HFF-Myc (cell line): ENCODE measurements around the gene IL2RA.
A peak's percentile ranks its signal among the peaks of the same experiment; 100 is the strongest.
"Not testable (repeated sequence)": the region's sequence is repeated elsewhere in the genome, so short reads cannot be mapped to it uniquely, and the experiment has no call there.

Experiments
- DNase-seq: peaks from one replicate; pipeline ENCODE4 v3.0.0-alpha.2; 2011; ENCODE audit warnings: low read depth; ENCODE audit errors: extremely low read depth
- H3K4me3 ChIP-seq: replicated peaks from 2 replicates; pipeline ENCODE4 v1.5.1; 2011; ENCODE audit warnings: low read depth, mild to moderate bottlenecking, control low read depth, low read length
- TF ChIP-seq, protein P1 (sequence below): IDR thresholded peaks from 2 replicates; pipeline ENCODE4 v1.5.1; 2012; ENCODE audit warnings: mild to moderate bottlenecking, low read depth, low read length, control low read depth; ENCODE audit errors: missing control alignments

IL2RA gene

DNA sequence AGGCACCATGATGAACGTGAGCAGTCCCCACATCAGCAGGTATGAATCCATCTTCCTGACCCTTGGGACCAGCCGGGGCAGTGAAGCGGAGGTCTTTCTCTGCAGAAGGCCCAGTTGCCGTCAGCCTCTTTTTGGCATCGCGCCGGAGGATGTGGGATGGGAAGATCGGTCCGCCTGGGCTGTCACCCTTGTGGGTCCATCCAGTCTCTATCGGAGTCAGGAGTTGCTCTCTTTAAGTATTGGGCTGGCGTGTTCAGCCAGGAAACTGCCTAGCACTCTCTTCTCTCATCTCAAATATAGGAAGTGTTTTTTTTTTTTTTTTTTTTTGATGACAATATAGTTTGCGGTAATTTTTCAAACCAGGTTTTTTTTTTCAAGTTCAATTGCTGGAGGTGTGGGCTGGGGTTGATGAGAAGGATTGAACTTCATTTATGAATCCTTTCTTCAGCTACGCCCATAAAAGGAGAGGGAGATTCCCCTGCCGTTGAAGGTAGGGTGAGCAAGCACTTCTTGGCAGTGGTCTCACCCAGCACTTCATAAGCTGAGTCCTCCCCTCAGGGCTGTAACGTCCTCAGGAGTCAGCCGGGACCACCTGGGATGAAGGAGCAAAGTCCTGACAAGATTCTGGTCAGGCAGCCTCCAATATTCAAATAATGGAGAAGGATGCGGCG, at the start of gene IL2RA:
Gene IL2RA (minus strand): TSS at position 267 of the 671 bp plus-strand sequence. CDS start 216 bp downstream, at position 51.
- H3K4me3 ChIP-seq, result no peak within 1 kb of the TSS
- TF ChIP-seq, protein P1, sequence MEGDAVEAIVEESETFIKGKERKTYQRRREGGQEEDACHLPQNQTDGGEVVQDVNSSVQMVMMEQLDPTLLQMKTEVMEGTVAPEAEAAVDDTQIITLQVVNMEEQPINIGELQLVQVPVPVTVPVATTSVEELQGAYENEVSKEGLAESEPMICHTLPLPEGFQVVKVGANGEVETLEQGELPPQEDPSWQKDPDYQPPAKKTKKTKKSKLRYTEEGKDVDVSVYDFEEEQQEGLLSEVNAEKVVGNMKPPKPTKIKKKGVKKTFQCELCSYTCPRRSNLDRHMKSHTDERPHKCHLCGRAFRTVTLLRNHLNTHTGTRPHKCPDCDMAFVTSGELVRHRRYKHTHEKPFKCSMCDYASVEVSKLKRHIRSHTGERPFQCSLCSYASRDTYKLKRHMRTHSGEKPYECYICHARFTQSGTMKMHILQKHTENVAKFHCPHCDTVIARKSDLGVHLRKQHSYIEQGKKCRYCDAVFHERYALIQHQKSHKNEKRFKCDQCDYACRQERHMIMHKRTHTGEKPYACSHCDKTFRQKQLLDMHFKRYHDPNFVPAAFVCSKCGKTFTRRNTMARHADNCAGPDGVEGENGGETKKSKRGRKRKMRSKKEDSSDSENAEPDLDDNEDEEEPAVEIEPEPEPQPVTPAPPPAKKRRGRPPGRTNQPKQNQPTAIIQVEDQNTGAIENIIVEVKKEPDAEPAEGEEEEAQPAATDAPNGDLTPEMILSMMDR, result no peak
- DNase-seq, result no peak

DNA sequence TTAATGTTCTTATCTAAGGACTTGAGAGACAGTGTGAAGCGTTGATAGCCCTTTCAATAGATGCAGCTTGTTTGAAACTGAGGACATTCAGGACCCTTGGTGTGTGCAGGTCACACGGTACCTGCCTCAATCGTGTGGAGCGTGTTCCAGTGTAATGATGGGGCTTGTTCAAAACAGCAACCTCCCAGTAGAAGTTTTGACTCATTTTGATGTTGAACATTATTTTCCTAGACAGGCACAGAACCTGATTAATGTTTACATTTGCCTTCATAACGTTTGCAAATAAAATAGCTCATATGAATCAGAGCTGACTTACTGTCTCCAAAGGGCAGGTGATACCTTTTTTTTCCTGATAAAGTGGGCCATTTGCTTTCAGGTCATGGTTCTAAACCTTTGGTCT, 48.0 kb upstream of the IL2RA start:
- TF ChIP-seq, protein P1, result no peak
- DNase-seq, result no peak
- H3K4me3 ChIP-seq, result no peak overlapping the region

DNA sequence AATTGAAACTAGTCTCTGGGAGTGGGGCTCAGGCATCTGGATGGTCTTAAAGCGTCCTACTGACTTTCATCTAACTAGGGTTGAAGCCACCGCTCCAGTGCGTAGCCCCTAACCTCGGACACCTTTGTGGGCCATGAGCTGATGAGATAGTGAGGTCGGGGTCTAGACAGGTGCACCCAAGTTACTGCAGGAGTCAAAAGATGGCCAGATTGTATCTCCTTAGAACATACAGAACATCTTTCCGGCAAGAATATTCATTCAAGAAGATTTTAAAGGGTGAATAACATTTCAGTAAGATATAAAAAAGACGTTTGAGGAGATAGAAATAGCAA, 47.2 kb upstream of the IL2RA start:
- DNase-seq, result no peak
- no peak overlapping the region for H3K4me3 ChIP-seq
- TF ChIP-seq, protein P1, result no peak

DNA sequence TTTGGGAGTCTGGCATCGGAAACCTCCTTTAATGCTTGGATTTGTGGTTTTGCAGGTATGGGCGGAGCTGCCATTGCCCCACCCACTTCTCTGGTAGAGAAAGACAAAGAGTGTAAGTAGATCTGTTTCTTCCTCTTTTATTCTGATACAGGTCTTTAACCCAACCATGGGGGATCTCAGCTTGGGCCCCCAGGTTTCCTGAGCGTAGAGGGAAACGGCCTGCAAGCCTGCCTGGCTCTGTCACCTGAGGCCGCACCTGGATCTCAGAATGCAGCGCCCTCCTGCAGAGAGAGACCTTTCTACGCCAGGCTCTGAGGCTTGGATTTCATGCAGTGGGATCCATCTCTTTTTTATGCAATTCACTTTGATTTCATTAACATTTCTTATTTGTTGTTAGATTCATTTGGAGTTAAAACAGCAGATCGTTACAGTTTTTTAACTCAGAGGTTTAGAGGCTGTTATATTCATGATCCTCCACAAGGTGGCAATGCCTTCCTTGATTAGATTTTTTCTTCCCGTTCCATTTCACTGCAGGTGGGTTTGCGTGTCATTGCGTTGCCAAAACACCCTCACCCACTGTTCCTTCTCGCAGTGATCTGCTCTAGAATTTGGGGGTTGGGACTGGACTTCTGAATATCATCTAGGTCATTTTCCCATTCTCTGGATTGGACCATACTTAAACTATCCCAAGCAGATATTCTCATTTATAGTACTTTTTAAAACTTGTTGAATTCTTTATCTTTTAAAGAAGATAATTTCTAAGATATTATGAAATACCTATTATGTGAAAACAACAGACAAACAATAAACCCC, 46.7 kb upstream of the IL2RA start:
- no peak overlapping the region for H3K4me3 ChIP-seq
- TF ChIP-seq, protein P1, result peak; percentile 53
- DNase-seq, result no peak

DNA sequence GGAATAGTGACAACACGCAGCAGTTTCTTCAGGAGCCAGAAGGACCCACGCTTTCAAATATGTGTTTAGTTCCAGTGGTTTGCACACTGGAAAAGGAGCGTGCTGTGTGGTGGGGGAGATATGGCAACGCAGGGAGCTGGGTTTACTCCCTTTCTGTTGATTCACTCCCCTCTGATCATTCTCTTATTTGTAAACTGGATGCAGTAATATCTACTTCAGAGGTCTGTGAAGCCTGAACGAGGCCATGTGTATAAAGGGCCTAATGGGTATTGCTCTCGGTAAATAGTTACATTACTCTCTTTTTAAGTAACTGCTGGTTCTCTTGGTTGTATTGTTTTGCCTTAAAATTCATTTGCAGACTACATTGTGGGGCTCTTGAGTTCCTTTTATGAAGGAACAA, 45.9 kb upstream of the IL2RA start:
- TF ChIP-seq, protein P1, result no peak
- DNase-seq, result no peak
- no peak overlapping the region for H3K4me3 ChIP-seq

DNA sequence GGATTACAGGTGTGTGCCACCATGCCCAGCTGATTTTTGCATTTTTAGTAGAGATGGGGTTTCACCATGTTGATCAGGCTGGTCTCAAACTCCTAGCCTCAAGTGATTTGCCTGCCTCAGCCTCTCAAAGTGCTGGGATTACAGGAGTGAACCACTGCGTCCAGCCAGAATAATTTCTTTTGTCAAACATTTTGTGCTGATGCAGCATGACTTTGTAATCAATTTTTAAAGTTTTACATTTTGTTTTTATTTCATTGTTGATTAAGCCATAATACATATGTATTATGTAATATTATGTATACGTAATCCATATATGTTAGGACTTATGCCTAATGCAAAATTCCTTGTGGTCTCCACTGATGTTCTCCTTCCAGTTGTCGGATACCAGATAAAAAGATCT, 45.4 kb upstream of the IL2RA start:
- DNase-seq, H3K4me3 ChIP-seq: not testable (repeated sequence)

DNA sequence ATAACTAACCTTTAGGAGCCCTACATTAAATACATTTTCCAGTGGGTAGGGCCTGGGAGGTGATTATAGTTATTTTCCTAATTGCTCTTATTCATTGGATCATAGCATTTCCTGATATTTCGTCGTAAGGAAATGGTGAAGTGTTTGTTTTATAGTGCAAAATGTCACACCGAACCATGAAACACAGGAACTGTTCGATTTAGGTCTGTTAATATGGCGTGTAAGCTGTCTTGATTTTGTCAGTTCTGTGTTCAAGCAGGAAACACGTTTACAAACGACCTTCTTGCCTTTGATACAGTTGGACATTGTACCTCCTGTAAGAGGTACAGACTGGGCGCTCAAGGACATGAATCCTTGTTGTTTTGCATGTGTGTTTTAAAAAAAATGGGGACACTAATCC, 41.4 kb upstream of the IL2RA start:
- H3K4me3 ChIP-seq, result no peak overlapping the region
- no peak for DNase-seq
- TF ChIP-seq, protein P1, result no peak
